Stimulated activated naive CD8-positive, alpha-beta T cell treated with anti-CD3 and anti-CD28 coated beads, Interleukin-15, Interleukin-2, amounts not matched to agents 100 ng/mL and 50 ng/mL, for 24 hours (primary cell): ENCODE results near the gene DPYD.
A peak's percentile ranks its signal among the peaks of the same experiment; 100 is the strongest.

ENCODE experiments used
- H3K27ac Mint-ChIP-seq: one replicate; pipeline ENCODE4 v1.8.0; 2021; ENCODE audit warnings: mild to moderate bottlenecking, mixed read lengths
- H3K27me3 Mint-ChIP-seq: one replicate; pipeline ENCODE4 v1.8.0; 2021; ENCODE audit warnings: mixed read lengths
- H3K36me3 Mint-ChIP-seq: one replicate; pipeline ENCODE4 v1.8.0; 2021; ENCODE audit warnings: low read depth, mixed read lengths
- H3K4me1 Mint-ChIP-seq: one replicate; pipeline ENCODE4 v1.8.0; 2021; ENCODE audit warnings: low read depth, mixed read lengths
- H3K4me3 Mint-ChIP-seq: one replicate; pipeline ENCODE4 v1.8.0; 2021; ENCODE audit warnings: mild to moderate bottlenecking, mixed read lengths
- H3K9me3 Mint-ChIP-seq: one replicate; pipeline ENCODE4 v1.8.0; 2021; ENCODE audit warnings: mixed read lengths

Gene DPYD

GRCh38 chr1:97306504-97306903 is 614.3 kb downstream of the DPYD start:
- no peaks in the 10 kb centered on the region for H3K9me3 Mint-ChIP-seq
- peaks cover 29% of the 10 kb centered on the region for H3K36me3 Mint-ChIP-seq
- no peak overlapping the region for H3K27ac Mint-ChIP-seq
- H3K4me1 Mint-ChIP-seq: no peaks in the 10 kb centered on the region
- H3K4me3 Mint-ChIP-seq: no peak overlapping the region
- no peaks in the 10 kb centered on the region for H3K27me3 Mint-ChIP-seq

- no peaks in the 10 kb centered on the region for H3K4me1 Mint-ChIP-seq
- no peak overlapping the region for H3K27ac Mint-ChIP-seq
- H3K36me3 Mint-ChIP-seq: peaks cover 29% of the 10 kb centered on the region
- H3K9me3 Mint-ChIP-seq: no peaks in the 10 kb centered on the region
- H3K27me3 Mint-ChIP-seq: no peaks in the 10 kb centered on the region
- H3K4me3 Mint-ChIP-seq: no peak overlapping the region
These were observed 616.5 kb downstream of the DPYD start for GRCh38 chr1:97304366-97304765.

GRCh38 chr1:97298966-97299365 is 621.9 kb downstream of the DPYD start:
- no peaks in the 10 kb centered on the region for H3K27me3 Mint-ChIP-seq
- H3K36me3 Mint-ChIP-seq: peaks cover 34% of the 10 kb centered on the region
- no peak overlapping the region for H3K27ac Mint-ChIP-seq
- no peak overlapping the region for H3K4me3 Mint-ChIP-seq
- no peaks in the 10 kb centered on the region for H3K9me3 Mint-ChIP-seq
- H3K4me1 Mint-ChIP-seq: no peaks in the 10 kb centered on the region

- Mint-ChIP-seq H3K9me3 (no peaks in the 10 kb centered on the region), H3K4me3 (no peak overlapping the region), H3K27ac (no peak overlapping the region), H3K27me3 (no peaks in the 10 kb centered on the region), H3K4me1 (no peaks in the 10 kb centered on the region), H3K36me3 (peaks cover 33% of the 10 kb centered on the region)
These were observed 623.2 kb downstream of the DPYD start for GRCh38 chr1:97297611-97298010.

- Mint-ChIP-seq H3K27me3 (no peaks in the 10 kb centered on the region), H3K27ac (no peak overlapping the region), H3K4me3 (no peak overlapping the region), H3K4me1 (peaks cover 7% of the 10 kb centered on the region), H3K9me3 (peaks cover 15% of the 10 kb centered on the region), H3K36me3 (peaks cover 33% of the 10 kb centered on the region)
These were observed 638.9 kb downstream of the DPYD start for GRCh38 chr1:97281962-97282361.

- peak overlapping the region; percentile 29 for H3K27ac Mint-ChIP-seq
- H3K4me3 Mint-ChIP-seq: no peak overlapping the region
- H3K4me1 Mint-ChIP-seq: peaks cover 7% of the 10 kb centered on the region
- peaks cover 48% of the 10 kb centered on the region for H3K36me3 Mint-ChIP-seq
- H3K27me3 Mint-ChIP-seq: no peaks in the 10 kb centered on the region
- H3K9me3 Mint-ChIP-seq: peaks cover 15% of the 10 kb centered on the region
These were observed 642.8 kb downstream of the DPYD start for GRCh38 chr1:97277891-97278654.

GRCh38 chr1:97271916-97272788 is 648.7 kb downstream of the DPYD start:
- H3K4me1 Mint-ChIP-seq: no peaks in the 10 kb centered on the region
- no peak overlapping the region for H3K27ac Mint-ChIP-seq
- peaks cover 15% of the 10 kb centered on the region for H3K9me3 Mint-ChIP-seq
- no peaks in the 10 kb centered on the region for H3K27me3 Mint-ChIP-seq
- no peak overlapping the region for H3K4me3 Mint-ChIP-seq
- peaks cover 40% of the 10 kb centered on the region for H3K36me3 Mint-ChIP-seq

GRCh38 chr1:97270508-97271307 is 650.1 kb downstream of the DPYD start:
- no peak overlapping the region for H3K27ac Mint-ChIP-seq
- no peaks in the 10 kb centered on the region for H3K27me3 Mint-ChIP-seq
- no peaks in the 10 kb centered on the region for H3K4me1 Mint-ChIP-seq
- H3K9me3 Mint-ChIP-seq: peaks cover 12% of the 10 kb centered on the region
- peaks cover 28% of the 10 kb centered on the region for H3K36me3 Mint-ChIP-seq
- no peak overlapping the region for H3K4me3 Mint-ChIP-seq

GRCh38 chr1:97265630-97266029 is 655.2 kb downstream of the DPYD start:
- Mint-ChIP-seq H3K4me3 (no peak overlapping the region), H3K36me3 (peaks cover 18% of the 10 kb centered on the region), H3K27ac (no peak overlapping the region), H3K27me3 (no peaks in the 10 kb centered on the region), H3K4me1 (no peaks in the 10 kb centered on the region), H3K9me3 (peaks cover 10% of the 10 kb centered on the region)

GRCh38 chr1:97262842-97263241 is 658.0 kb downstream of the DPYD start:
- Mint-ChIP-seq H3K4me3 (no peak overlapping the region), H3K9me3 (no peaks in the 10 kb centered on the region), H3K27ac (no peak overlapping the region), H3K36me3 (peaks cover 5% of the 10 kb centered on the region), H3K27me3 (no peaks in the 10 kb centered on the region), H3K4me1 (no peaks in the 10 kb centered on the region)

GRCh38 chr1:97258597-97258996 is 662.2 kb downstream of the DPYD start:
- no peaks in the 10 kb centered on the region for H3K27me3 Mint-ChIP-seq
- peaks cover 4% of the 10 kb centered on the region for H3K4me1 Mint-ChIP-seq
- H3K4me3 Mint-ChIP-seq: no peak overlapping the region
- no peaks in the 10 kb centered on the region for H3K9me3 Mint-ChIP-seq
- H3K36me3 Mint-ChIP-seq: no peaks in the 10 kb centered on the region
- no peak overlapping the region for H3K27ac Mint-ChIP-seq

GRCh38 chr1:97254731-97255463 is 665.9 kb downstream of the DPYD start:
- H3K4me3 Mint-ChIP-seq: no peak overlapping the region
- no peaks in the 10 kb centered on the region for H3K27me3 Mint-ChIP-seq

GRCh38 chr1:97252925-97253324 is 667.9 kb downstream of the DPYD start:
- Mint-ChIP-seq H3K36me3 (peaks cover 11% of the 10 kb centered on the region), H3K27me3 (no peaks in the 10 kb centered on the region), H3K4me1 (peaks cover 4% of the 10 kb centered on the region), H3K9me3 (peaks cover 8% of the 10 kb centered on the region), H3K4me3 (no peak overlapping the region), H3K27ac (no peak overlapping the region)

More at GRCh38 chr1:97254731-97255463, 665.9 kb downstream of the DPYD start:
- Mint-ChIP-seq H3K4me1 (peaks cover 4% of the 10 kb centered on the region), H3K9me3 (no peaks in the 10 kb centered on the region), H3K27ac (no peak overlapping the region), H3K36me3 (peaks cover 3% of the 10 kb centered on the region)

- H3K4me3 Mint-ChIP-seq: no peak overlapping the region
- no peak overlapping the region for H3K27ac Mint-ChIP-seq
- peaks cover 11% of the 10 kb centered on the region for H3K36me3 Mint-ChIP-seq
- peaks cover 8% of the 10 kb centered on the region for H3K9me3 Mint-ChIP-seq
- peaks cover 4% of the 10 kb centered on the region for H3K4me1 Mint-ChIP-seq
- H3K27me3 Mint-ChIP-seq: no peaks in the 10 kb centered on the region
These were observed 668.8 kb downstream of the DPYD start for GRCh38 chr1:97252076-97252475.
